Endothelial cell of umbilical vein (primary cell): Measurements from ENCODE around the gene FEZF2. TPM values are rescaled to one million over a fixed set of nuclear protein-coding genes. Genes with fewer than 3 reads are reported as not detected.

Experiments used
- BruUV-seq: library from RNA; stranded (reverse); fragments of 400-500 nt; replicated peaks from 2 replicates; lab custom pipeline; 2021; lab: Mats Ljungman, UMichigan
- CTCF ChIA-PET: fragments of 300-600, 350-600 bp; sonication (Branson Sonifier 250); formaldehyde crosslinking; loops from one replicate; lab custom pipeline; 2021; ENCODE audit warnings: antibody characterized with exemption, inconsistent platforms; lab: Charles Lee
- POLR2A ChIA-PET: fragments of 300-600, 350-600 bp; sonication (Branson Sonifier 250); formaldehyde crosslinking; loops from one replicate; lab custom pipeline; 2021; ENCODE audit warnings: antibody characterized with exemption, inconsistent platforms; lab: Charles Lee
- DNase-seq: peaks from one replicate; pipeline ENCODE4 v3.0.0-alpha.2; 2011; ENCODE audit warnings: low read depth, low spot score
- FAIRE-seq: peaks from 2 replicates; lab custom pipeline; 2011; peaks lifted over from hg19 to GRCh38; lab: Jason Lieb, UNC
- H2AFZ ChIP-seq: 2 replicates; pipeline ENCODE4 v1.6.0; 2012; ENCODE audit warnings: low read depth, low read length, control low read depth, inconsistent platforms
- H3K27ac ChIP-seq: 2 replicates; pipeline ENCODE4 v1.5.1; 2011; ENCODE audit warnings: low read depth, mild to moderate bottlenecking, control low read depth, low read length, moderate library complexity; ENCODE audit not compliant: insufficient read depth
- H3K27me3 ChIP-seq, 2 experiments: 2 replicates each; pipeline versions ENCODE4 v1.6.0 to v1.6.1; 2011; ENCODE audit warnings: low read length in 2 of 2, mixed read lengths in 1 of 2; ENCODE audit not compliant: control insufficient read depth in 2 of 2, insufficient read depth in 2 of 2
- H3K36me3 ChIP-seq, 2 experiments: 2 replicates in 1 of 2; 3 replicates in 1 of 2; pipeline ENCODE4 v1.5.1; 2011; ENCODE audit warnings: low read length in 2 of 2, mild to moderate bottlenecking in 1 of 2, moderate library complexity in 1 of 2; ENCODE audit not compliant: control insufficient read depth in 2 of 2, insufficient read depth in 2 of 2; ENCODE audit errors: extremely low read depth in 1 of 2
- H3K4me1 ChIP-seq: 3 replicates; pipeline ENCODE4 v1.5.1; 2011; ENCODE audit warnings: mild to moderate bottlenecking, low read length; ENCODE audit not compliant: control insufficient read depth, insufficient read depth; ENCODE audit errors: extremely low read depth
- H3K4me2 ChIP-seq: 2 replicates; pipeline ENCODE4 v1.6.1; 2011; ENCODE audit warnings: low read length, control low read depth, mixed read lengths; ENCODE audit not compliant: insufficient read depth
- H3K4me3 ChIP-seq, 3 experiments: fragments of 200-600 bp in 1 of 3; sonication (generic), shearing (Covaris generic) in 1 of 3; replicated peaks in 1 of 3; 2 replicates each; pipeline ENCODE4 v1.5.1; 2011 to 2016; ENCODE audit warnings: control low read depth in 3 of 3, low read length in 3 of 3, mild to moderate bottlenecking in 2 of 3, inconsistent platforms in 1 of 3, low read depth in 1 of 3, moderate library complexity in 1 of 3; ENCODE audit not compliant: insufficient read depth in 1 of 3
- H3K79me2 ChIP-seq: 2 replicates; pipeline ENCODE4 v1.6.0; 2012; ENCODE audit warnings: low read length, inconsistent platforms; ENCODE audit not compliant: control insufficient read depth, insufficient read depth
- H3K9ac ChIP-seq: replicated peaks from 2 replicates; pipeline ENCODE3; 2011; ENCODE audit warnings: low read length, control low read depth; ENCODE audit not compliant: insufficient read depth; ENCODE audit errors: extremely low read depth
- H3K9me1 ChIP-seq: replicated peaks from 3 replicates; pipeline ENCODE4 v1.6.0; 2011; ENCODE audit warnings: mild to moderate bottlenecking, low read length; ENCODE audit not compliant: control insufficient read depth, insufficient read depth; ENCODE audit errors: extremely low read depth
- H3K9me3 ChIP-seq: replicated peaks from 2 replicates; pipeline ENCODE4 v1.5.1; 2012; ENCODE audit warnings: low read length, inconsistent platforms; ENCODE audit not compliant: control insufficient read depth, insufficient read depth
- H4K20me1 ChIP-seq: replicated peaks from 2 replicates; pipeline ENCODE3; 2011; ENCODE audit warnings: mild to moderate bottlenecking, low read length; ENCODE audit not compliant: control insufficient read depth, insufficient read depth; ENCODE audit errors: extremely low read depth
- CTCF ChIP-seq, 2 donors: IDR thresholded peaks; 1 replicate in 1 of 2; 2 replicates in 1 of 2; pipeline ENCODE4 v1.5.1; 2011; ENCODE audit warnings: low read length in 2 of 2, mild to moderate bottlenecking in 2 of 2, moderate library complexity in 2 of 2, control low read depth in 1 of 2, inconsistent platforms in 1 of 2, low read depth in 1 of 2; ENCODE audit not compliant: insufficient read depth in 1 of 2; ENCODE audit errors: extremely low read depth in 1 of 2
- EZH2 ChIP-seq: IDR thresholded peaks from 2 replicates; pipeline ENCODE4 v1.6.1; 2012; ENCODE audit warnings: borderline replicate concordance, low read depth, mild to moderate bottlenecking, moderate library complexity, low read length, inconsistent platforms; ENCODE audit not compliant: severe bottlenecking
- FOS ChIP-seq: IDR thresholded peaks from 2 replicates; pipeline ENCODE4 v1.6.1; 2011; ENCODE audit warnings: mild to moderate bottlenecking, low read length, moderate library complexity, borderline replicate concordance; ENCODE audit not compliant: insufficient read depth
- GATA2 ChIP-seq: IDR thresholded peaks from 2 replicates; pipeline ENCODE4 v1.7.0; 2011; ENCODE audit warnings: low read depth, mild to moderate bottlenecking, moderate library complexity, mixed read lengths, low read length; ENCODE audit not compliant: insufficient read length, insufficient read depth
- JUN ChIP-seq: IDR thresholded peaks from 2 replicates; pipeline ENCODE4 v1.6.1; 2011; ENCODE audit warnings: borderline replicate concordance, low read depth; ENCODE audit not compliant: insufficient read length, insufficient read depth
- MAX ChIP-seq: IDR thresholded peaks from 2 replicates; pipeline ENCODE4 v1.6.1; 2011; ENCODE audit not compliant: insufficient read depth, insufficient read length
- MYC ChIP-seq: IDR thresholded peaks from one replicate; pipeline ENCODE4 v1.6.1; 2011; ENCODE audit warnings: mild to moderate bottlenecking, low read depth, low read length
- POLR2A ChIP-seq: IDR thresholded peaks from 2 replicates; pipeline ENCODE4 v1.6.1; 2012; ENCODE audit warnings: low read depth, mild to moderate bottlenecking, control low read depth, low read length
- POLR2AphosphoS5 ChIP-seq: IDR thresholded peaks from 2 replicates; pipeline ENCODE4 v1.6.1; 2012; ENCODE audit warnings: low read depth, mild to moderate bottlenecking, control low read depth, low read length, moderate library complexity; ENCODE audit not compliant: insufficient read depth
- dilution Hi-C: fragments of 300-500 bp; cut with MboI; formaldehyde crosslinking; loops from one replicate; pipeline ENCODE4 v1.15.0; 2019; ENCODE audit warnings: low sequenced_read_pairs; ENCODE audit not compliant: extremely low pct_ligation_motif_present
- intact Hi-C: fragments of 100-400 bp; cut with micrococcal nuclease; formaldehyde crosslinking; loops from one replicate; pipeline ENCODE4 v1.10.0; 2022
- polyA plus RNA-seq, 4 experiments: library from polyadenylated mRNA; depleted of rRNA in 3 of 4; stranded (reverse) in 3 of 4; unstranded in 1 of 4; fragments of >200 nt; gene quantifications; 2 replicates each; pipeline versions ENCODE4 v1.2.1 to v1.2.3, GENCODE V29; 2011 to 2012; ENCODE audit warnings: missing spikeins in 1 of 4
- total RNA-seq: library from RNA; stranded (reverse); gene quantifications from 2 replicates; pipeline ENCODE4 v1.2.3, GENCODE V29; 2021

FEZF2 gene
- total and polyA plus RNA-seq, 2 donors (not counting 3 experiments of a cell fraction or from before 2014, with no cell fraction given) = not detected

GRCh38 chr3:62367763-62368195 lies 5.6 kb downstream of the FEZF2 start:
- ChIA-PET CTCF (interaction anchor here (1.1 kb wide), 1 partner anchor 10 kb away, joined by 3 read pairs; no protein-coding TSS in a partner anchor), POLR2A (no interaction called here)
- H3K4me1 ChIP-seq = no peaks in the 10 kb centered on the region
- no TSS peak for BruUV-seq
- no peaks in the 10 kb centered on the region for H3K36me3 ChIP-seq
- no peaks in the 10 kb centered on the region for H3K79me2 ChIP-seq
- no peak overlapping the region for H3K9ac ChIP-seq
- no peak overlapping the region for H2AFZ ChIP-seq
- no peak for TF ChIP-seq JUN
- no peak for TF ChIP-seq GATA2
- TF ChIP-seq MAX = no peak
- TF ChIP-seq POLR2A = no peak
- dilution Hi-C loops = no loop called here
- FAIRE-seq (no peak), DNase-seq (no peak)
- no peaks in the 10 kb centered on the region for H3K9me1 ChIP-seq
- intact Hi-C loops = no loop called here
- no peak overlapping the region for H3K27ac ChIP-seq
- H4K20me1 ChIP-seq = no peaks in the 10 kb centered on the region
- peaks cover 75 to 91% of the 10 kb centered on the region in 2 experiments for H3K27me3 ChIP-seq
- H3K4me3 ChIP-seq = no peak overlapping the region
- no peak overlapping the region for H3K4me2 ChIP-seq
- no peaks in the 10 kb centered on the region for H3K9me3 ChIP-seq

GRCh38 chr3:62366126-62366484 lies 7.2 kb downstream of the FEZF2 start:
- DNase-seq = no peak
- Histone ChIP-seq H3K4me3 (no peak overlapping the region), H3K9me1 (no peaks in the 10 kb centered on the region), H2AFZ (no peak overlapping the region), H3K9ac (no peak overlapping the region), H3K27ac (no peak overlapping the region), H3K4me1 (no peaks in the 10 kb centered on the region), H3K9me3 (no peaks in the 10 kb centered on the region), H3K36me3 (no peaks in the 10 kb centered on the region), H3K4me2 (no peak overlapping the region), H4K20me1 (no peaks in the 10 kb centered on the region), H3K79me2 (no peaks in the 10 kb centered on the region), H3K27me3 (peaks cover 64 to 75% of the 10 kb centered on the region in 2 experiments)
- FAIRE-seq = no peak
- ChIA-PET POLR2A (no interaction called here), CTCF (no interaction called here)
- no peak for TF ChIP-seq POLR2A
- no peak for TF ChIP-seq GATA2
- TF ChIP-seq MYC = no peak
- no peak for TF ChIP-seq JUN
- TF ChIP-seq POLR2AphosphoS5 = no peak
- TF ChIP-seq FOS = no peak
- no peak for TF ChIP-seq EZH2
- no peak for TF ChIP-seq CTCF (IDR thresholded peaks at IDR 0.05; ENCODE audit: extremely low read depth in 1 of 2, insufficient read depth in 1 of 2, low read depth in 1 of 2, low read length in 2 of 2)
- TF ChIP-seq MAX = no peak
- no TSS peak for BruUV-seq
- dilution Hi-C loops = no loop called here
- intact Hi-C loops = no loop called here
